ENCODE measurements around the gene ACY1.
"Not testable (repeated sequence)": the region's sequence is repeated elsewhere in the genome, so short reads cannot be mapped to it uniquely, and the experiment has no call there.

Gene ACY1

GRCh38 chr3:51986010-51986947 is 2.9 kb downstream of the ACY1 start:
- no peak for DNase-seq

DNA sequence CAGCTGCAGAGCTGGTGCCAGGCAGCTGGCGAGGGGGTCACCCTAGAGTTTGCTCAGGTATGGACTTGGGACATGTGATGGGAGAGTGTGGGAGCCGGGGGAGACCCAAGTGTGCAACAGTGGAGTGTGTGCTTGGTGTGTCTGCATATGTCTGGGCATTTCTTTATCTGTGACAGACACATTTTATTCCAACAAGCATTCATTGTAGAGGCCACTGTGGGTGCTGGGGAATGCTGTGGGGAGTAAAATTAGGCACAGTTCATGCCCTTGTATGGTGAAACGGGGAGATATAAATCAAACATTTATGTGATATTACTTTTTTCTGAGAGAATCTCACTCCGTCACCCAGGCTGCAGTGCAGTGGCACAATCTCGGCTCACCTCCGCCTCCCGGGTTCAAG is 4.2 kb downstream of the ACY1 start:
- DNase-seq: no peak

GRCh38 chr3:51988286-51989146 is 5.2 kb downstream of the ACY1 start:
- DNase-seq: no peak

DNA sequence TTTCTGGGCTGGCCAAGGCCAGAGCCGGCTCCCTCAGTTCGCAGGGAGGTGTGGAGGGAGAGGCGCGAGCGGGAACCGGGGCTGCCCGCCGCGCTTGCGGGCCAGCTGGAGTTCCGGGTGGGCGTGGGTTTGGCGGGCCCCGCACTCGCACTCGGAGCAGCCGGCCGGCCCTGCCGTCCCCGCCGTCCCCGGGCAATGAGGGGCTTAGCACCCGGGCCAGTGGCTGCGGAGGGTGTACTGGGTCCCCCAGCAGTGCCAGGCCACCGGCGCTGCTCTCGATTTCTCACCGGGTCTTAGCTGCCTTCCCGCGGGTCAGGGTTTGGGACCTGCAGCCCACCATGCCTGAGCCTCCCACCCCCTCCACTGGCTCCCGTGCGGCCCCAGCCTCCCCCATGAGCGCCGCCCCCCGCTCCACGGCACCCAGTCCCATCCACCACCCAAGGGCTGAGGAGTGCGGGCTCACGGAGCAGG is 7.2 kb downstream of the ACY1 start:
- DNase-seq: not testable (repeated sequence)

DNA sequence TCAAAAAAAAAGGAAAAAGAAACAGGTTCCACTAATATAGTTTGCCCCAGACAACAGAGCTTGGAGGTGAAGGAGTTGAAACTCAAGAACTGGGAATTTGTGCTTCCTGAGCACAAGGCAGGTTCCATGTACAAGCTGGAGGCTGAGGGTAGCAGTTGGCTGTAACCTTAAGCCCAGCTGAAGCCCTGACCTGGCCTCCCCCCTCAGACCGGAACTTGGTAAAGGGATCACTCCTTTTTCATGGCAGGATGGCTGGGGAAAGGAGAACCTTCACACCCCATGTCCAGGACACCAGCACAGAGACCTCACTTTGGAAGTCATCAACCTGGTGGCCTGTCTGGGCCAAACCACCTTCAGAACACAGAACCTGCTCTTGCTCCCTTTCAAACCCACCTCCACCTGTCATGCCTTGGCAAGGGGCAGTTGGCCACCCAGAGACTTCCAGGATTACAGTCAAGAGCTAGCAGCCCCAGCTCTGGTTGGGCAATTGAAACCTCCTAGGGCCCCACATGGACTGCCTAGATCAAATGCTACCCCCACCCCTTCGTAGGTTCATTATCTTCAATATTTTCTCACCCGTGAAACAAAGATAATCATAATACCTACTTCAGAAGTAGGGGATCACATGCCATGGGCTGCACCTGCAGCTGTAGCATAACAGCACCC is 8.8 kb downstream of the ACY1 start:
- no peak for DNase-seq

- not testable (repeated sequence) for DNase-seq
Observed at GRCh38 chr3:51993657-51994056, 10.3 kb downstream of the ACY1 start.

- no peak for DNase-seq
Observed at GRCh38 chr3:51994530-51994929, 11.2 kb downstream of the ACY1 start.

DNA sequence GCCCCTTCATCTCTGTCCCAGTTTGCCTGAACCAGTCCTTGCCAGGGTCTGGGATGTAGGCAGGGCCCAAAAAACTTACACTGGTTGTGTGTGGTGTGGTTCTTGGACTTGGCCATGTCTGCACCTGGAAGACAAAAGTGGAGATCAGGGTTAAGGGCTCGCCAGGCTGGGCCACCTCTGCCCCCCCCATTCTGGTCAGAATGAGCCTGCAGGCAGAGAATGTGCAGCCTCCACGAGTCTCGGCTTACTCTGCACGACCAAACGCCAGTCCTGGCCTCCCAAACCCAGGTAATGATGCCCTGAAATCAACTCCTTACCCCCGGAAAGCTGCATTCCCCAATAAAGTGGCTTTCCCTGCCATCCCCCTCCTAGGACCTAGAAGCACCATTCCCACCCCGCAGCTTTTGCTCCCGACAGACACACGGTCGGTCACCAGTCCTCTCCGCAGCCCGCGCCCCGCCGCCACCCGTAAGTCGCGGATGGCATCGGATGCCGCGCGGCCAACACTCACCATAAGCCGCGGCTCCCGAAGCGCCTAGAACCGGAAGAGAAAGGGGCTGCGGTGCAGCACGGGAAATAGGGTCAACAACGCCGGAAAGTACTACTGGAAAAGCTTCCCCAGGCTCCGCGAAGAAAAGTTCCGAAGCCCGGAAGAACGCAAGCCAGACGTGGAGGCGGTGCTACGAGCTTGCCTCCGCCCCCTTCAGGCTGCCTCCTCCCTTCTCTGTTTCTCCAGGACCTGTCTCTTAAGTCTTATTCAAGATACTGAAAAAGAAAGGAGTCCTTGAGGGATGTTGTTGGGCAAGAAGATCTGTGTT is 12.2 kb downstream of the ACY1 start, which contains the start of gene RPL29:
TSS of gene RPL29 (minus strand) at position 550 of the 818 bp plus-strand sequence. CDS start at position 116, 434 bp downstream.
- DNase-seq: peak; percentile 90

GRCh38 chr3:51997172-51997571 is 13.8 kb downstream of the ACY1 start:
- DNase-seq: no peak

DNA sequence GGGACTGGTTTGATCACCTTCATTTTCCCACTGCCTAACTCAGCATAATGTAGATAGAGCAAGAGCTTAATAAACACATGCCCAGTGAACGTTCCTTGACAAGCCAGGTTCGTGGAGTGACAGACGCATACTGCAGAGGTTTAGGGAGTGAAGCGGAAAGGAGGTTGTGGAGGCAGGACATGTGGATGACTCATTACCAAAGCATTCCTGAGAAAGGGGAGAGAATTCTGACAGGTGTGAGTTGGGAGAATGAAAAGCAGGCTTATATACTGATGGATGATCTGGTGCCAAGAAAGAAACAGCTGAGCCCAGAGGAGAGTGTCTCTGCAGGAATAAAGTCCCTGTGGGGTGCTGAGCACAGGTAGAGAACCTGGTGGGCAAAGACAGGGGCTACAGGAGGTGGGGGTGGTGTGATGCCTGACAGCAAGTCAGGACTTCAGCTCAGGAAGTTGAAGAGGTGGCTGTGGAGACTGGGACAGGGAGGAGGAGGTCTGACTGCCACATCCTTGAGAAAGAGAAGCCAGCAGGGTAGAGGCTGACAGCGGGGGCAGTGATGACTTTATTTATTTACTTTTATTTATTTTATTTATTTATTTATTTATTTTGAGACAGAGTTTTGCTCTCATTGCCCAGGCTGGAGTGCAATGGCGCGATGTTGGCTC is 14.7 kb downstream of the ACY1 start:
- no peak for DNase-seq

GRCh38 chr3:51998774-51999173 is 15.4 kb downstream of the ACY1 start:
- DNase-seq: no peak

GRCh38 chr3:51999846-52000245 is 16.5 kb downstream of the ACY1 start:
- no peak for DNase-seq

DNA sequence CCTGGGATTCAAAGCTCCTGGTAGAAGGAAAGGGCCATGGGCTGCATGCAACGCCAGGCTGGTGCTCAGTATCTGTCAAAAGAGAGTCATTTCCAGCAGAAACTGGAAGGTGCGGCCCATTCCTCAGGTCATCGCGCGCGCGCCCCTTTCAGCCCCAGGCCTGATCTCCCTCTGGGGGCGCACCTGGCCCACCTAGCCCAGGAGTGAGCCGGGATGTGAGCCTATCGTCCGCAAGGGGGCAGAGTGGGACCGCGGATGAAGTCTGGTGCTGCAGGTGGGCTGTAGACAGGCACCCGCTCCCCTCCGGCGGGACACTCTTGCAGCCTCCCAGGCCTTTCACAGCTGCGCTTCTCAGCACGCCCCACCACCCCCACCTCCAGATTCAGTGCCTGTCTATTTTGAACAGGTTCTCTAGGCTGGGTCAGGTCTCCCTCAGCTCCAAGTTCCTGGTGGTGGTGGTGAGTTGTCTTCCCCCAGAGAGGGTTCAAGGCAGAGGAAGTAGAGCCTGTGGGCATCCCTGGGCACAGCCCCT is 18.2 kb downstream of the ACY1 start:
- peak; percentile 79 to 80 for DNase-seq

GRCh38 chr3:52002748-52003147 is 19.4 kb downstream of the ACY1 start:
- no peak for DNase-seq

DNA sequence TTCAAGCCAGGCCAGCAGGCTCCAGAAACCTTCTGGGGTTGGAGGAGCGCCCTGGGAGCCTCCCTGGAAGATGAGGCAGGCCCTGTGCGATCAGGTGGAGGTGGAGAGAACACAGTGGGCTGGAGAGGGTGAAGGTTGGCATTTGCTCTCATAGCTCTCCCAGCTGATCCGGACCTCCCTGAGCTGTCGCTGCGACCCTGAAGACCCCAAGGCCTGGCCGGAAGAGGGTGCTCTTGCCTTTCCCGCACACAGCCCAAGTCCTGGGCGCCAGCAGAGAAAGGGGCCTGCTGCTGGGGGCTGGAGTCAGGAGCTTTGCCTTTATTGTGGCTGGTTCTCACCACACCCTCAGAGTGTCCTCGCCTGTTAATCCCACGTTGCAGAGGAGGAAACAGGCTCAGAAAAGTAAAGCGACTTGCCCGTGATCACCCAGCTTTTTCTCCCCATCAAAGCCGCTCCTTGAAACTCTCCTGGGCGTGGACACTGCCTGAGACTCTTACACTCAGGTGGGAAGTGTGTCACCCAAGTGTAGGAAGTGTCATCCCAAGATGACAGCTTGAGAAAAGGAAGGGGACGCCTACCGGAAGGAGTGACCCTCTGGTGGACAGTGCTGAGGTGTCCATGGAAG is 20.9 kb downstream of the ACY1 start:
- DNase-seq: no peak

- DNase-seq: no peak
Observed at GRCh38 chr3:52004906-52005395, 21.6 kb downstream of the ACY1 start.

DNA sequence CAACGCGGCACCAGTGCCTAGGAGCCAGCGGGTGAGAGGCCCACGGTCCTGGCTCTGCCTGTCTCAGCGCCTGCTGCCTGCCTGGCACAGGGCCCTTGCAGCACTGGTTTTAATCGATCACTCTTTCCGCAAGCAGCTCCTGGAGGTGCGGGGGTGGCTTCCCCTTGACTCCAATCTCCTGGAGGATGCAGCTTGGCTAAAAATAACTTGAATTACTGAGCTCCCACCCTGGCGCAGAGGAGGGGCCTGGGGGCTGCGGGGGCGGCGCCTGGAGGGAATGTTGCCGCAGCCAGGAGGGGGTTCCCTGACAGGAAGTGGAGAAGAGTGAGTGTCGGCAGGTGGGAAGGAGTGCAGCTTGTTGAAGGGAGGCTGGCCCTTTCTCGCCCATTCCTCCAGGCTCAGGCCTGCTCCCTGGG is 22.2 kb downstream of the ACY1 start:
- DNase-seq: no peak

- DNase-seq: no peak
Observed at GRCh38 chr3:52006017-52006819, 22.9 kb downstream of the ACY1 start.

- no peak for DNase-seq
Observed at GRCh38 chr3:52006820-52007133, 23.4 kb downstream of the ACY1 start.

DNA sequence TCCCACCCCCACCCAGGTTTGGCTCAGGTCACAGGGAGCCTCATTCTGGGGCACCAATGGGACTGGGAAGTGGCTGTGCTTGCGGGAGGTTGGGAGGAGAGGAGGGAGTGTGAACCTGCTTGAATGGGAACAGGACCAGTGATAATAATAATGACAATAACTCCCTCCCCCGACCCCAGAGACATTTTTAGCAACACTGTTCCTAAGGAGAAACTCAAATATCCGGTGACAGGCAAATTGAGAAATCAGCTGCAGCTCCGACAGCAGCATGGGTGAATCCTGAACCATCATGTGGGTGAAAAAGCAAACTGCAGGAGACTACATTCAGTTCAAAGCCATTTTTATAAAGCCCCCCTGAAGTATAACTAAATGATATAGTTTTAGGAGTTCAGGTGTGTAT is 24.0 kb downstream of the ACY1 start:
- no peak for DNase-seq

Measured in activated CD4-positive, alpha-beta T cell treated with anti-CD3 and anti-CD28 coated beads, Interleukin-2, amount 50 U/mL, for 4 hours (primary cell).